Measurements from ENCODE around the gene ZXDA.
"Not testable (repeated sequence)": the region's sequence is repeated elsewhere in the genome, so short reads cannot be mapped to it uniquely, and the experiment has no call there.

ZXDA gene, protein sequence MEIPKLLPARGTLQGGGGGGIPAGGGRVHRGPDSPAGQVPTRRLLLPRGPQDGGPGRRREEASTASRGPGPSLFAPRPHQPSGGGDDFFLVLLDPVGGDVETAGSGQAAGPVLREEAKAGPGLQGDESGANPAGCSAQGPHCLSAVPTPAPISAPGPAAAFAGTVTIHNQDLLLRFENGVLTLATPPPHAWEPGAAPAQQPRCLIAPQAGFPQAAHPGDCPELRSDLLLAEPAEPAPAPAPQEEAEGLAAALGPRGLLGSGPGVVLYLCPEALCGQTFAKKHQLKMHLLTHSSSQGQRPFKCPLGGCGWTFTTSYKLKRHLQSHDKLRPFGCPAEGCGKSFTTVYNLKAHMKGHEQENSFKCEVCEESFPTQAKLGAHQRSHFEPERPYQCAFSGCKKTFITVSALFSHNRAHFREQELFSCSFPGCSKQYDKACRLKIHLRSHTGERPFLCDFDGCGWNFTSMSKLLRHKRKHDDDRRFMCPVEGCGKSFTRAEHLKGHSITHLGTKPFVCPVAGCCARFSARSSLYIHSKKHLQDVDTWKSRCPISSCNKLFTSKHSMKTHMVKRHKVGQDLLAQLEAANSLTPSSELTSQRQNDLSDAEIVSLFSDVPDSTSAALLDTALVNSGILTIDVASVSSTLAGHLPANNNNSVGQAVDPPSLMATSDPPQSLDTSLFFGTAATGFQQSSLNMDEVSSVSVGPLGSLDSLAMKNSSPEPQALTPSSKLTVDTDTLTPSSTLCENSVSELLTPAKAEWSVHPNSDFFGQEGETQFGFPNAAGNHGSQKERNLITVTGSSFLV

DNA sequence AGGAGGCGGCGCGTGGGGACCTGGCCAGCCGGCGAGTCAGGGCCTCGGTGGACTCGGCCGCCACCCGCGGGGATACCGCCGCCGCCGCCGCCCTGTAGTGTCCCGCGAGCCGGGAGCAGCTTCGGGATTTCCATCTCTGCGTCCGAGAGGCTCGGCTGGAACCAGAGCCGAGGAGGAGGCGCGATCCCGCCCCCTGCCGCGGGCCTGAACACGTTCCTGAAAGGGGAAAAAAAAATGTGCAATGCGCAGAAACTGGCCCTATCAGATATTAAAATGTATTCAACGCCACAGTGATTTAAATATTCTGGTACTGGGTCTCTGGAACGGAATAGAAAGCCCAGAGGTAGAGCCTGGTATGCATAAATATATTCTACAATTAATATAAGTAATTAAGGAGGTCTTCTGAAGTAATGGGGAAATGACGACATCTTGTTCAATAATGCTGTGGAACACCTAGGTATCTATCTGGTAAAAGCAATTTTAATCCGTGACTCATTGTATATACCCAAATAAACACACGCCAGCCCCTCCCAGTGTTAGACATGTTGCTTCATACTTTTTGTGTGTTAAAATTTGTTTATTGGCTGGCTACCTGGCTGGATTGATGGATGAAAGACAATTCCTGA lies at the start of gene ZXDA:
Gene ZXDA (minus strand): TSS at position 172 of the 626 bp plus-strand sequence. CDS start 38 bp downstream, at position 134.
- not testable (repeated sequence) for DNase-seq

DNA sequence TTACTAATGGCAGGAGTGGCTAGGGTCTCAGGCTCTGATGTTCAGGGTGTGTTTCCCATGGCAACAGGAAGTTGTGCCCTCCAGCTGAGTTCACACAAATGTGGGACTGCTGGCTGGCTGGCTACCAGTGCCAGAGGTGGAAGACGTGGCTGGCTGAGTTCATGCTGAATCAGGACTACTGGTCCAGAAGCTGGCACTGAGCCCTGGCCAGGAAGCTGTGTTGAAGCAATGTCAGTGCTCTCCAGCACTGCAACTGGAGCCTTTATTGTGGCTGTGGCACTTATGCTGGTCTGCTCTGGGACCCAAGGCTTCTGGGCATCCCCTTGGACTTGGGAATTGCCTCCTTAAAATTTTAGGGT lies 42.0 kb upstream of the ZXDA start:
- no peak for DNase-seq

DNA sequence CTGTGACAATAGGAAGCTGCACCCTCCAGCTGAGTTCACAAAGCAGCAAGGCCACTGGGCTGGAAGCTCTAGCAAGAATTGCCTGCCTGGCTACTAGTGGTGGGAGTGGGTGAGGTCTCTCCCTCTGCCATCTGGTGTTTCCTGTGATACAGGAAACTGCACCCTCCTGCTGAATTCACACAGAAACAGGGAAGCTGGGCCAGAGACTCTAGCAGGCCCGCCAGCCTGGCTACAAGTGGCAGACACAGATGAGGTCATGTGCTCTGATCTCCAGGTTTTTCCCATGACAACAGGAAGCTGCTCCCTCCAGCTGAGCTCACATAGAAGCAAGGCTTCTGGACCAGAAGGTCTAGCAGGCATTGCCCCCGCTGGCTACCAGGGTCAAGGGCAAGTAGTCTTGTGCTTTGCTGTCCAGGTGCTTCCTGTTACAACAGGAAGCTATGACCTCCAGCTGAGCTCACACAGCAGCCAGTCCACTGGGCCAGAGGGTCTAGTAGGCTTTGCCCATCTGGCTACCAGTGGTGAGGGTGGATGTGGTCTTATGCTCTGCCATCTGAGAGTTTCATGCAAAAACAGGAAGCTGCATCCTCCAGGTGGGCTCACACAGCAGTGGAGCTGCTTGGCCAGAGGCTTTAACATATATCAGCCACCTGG lies 41.5 kb upstream of the ZXDA start:
- no peak for DNase-seq

DNA sequence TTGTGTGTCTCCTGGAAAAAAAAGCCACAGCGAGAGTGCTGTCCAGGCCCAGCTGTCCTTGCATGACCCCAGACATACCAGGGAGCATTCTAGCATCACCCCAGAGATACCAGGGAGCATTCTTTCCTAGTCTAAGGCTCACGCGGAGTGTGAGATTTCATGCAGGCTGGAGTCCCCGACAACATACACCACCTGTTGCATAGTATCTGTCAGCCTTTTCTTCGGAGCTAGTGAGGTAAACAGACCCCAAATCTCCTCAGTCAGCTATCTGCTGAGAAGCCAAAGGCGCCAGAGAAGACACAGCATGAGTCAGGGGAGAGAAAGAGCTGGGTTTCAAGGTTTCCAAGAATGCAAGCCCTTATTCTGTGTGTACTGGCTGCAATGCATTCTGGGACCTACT lies 23.1 kb upstream of the ZXDA start:
- no peak for DNase-seq

DNA sequence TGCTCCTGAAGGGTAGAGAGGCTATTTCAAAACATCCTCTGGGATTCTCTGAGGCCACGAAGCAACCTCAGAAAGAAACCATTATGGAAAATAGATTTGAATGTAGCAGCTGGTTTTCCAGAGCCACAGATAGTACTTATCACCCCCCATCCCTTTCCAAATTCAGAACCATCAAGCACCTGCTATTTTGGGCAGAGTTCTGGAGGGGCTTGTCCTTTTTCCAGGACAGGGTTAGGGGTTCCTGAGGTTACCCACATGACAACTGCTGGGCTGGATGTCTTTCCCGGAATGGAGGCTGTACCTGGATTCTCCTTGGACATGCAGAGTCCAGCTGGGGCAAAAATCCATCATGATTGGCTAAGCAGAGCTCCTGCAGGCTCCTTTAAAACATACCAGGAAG lies 22.0 kb upstream of the ZXDA start:
- DNase-seq = no peak

DNA sequence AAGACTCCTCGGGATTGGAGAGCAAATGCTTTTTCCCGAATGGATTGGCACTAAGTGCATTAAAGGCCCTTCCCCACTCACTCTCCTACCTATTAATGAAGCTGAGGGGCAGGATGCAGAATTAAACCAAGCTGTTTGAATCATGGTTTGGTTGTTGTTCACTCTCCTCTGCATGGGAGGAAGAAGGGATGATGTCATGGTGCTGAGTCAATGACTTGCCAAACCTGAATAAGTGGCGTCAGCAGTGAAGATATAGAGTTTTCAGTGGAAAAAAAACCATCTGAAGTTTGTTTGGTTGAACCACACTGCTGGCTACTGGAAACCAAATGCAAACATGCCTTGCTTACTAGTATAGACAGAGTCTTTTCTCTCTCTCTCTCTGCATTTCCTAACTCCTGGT lies 19.8 kb upstream of the ZXDA start:
- no peak for DNase-seq

DNA sequence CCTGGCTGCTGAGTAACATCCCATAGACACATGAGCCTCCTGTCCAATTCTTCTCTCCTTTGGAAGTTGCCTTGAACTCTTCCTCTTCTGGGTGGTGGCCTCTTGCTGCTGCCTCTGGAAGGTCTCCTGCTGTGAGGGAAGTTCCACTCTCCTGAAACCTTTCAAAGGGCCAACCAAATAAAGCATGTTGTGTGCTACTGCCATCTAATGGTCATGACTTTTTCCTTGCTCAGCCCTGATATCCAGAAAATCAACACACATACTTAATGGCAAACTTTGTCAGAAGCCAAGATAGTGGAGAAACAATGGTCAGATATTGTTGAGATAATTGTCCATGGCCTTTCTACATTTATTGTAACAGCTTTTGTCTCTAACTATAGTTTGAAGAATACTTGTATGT lies 19.1 kb upstream of the ZXDA start:
- no peak for DNase-seq

DNA sequence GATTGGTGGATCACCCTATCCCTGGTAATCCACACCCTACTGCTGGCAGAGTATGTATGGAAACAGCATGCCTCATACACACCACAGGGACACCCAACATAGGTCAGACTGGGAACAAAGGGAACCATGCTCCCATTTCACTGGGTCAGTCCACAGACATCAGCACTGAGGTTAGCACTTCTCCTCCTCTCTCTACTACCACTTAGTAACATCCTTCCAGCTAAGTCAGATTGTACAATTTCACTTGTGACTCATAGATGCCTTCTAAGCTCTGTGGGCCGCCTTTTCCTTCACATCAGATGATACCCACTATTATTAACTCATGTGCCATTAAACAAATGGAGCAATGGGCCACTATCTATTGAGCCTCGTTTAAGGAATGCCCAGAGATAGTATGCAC lies 15.5 kb upstream of the ZXDA start:
- no peak for DNase-seq

DNA sequence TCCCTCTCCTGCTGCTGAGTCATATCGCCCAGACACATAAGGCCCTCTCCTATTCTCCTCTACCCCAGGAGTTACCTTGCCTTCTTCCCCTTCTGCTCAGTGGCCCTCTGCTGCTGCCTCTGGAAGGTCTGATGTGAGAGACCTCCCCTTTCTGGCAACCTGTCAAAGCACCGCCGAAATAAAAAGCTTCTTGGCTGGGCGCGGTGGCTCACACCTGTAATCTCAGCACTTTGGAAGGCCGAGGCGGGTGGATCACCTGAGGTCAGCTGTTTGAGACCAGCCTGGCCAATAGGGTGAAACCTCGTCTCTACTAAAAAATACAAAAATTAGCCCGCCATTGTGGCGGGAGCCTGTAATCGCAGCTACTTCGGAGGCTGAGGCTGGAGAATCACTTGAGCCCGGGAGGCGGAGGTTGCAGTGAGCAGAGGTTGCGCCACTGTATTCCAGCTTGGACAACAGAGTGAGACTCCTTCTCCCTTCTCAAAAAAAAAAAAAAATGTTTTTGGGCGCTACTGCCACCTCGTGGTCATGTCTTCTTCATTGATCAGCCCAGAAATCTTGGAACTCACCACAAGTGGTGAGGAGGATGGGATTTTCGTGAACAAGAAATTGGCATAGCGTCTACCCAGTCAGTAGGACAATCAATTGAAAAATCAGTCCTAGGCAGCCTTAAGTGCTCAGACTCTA lies 8.6 kb upstream of the ZXDA start:
- no peak for DNase-seq

DNA sequence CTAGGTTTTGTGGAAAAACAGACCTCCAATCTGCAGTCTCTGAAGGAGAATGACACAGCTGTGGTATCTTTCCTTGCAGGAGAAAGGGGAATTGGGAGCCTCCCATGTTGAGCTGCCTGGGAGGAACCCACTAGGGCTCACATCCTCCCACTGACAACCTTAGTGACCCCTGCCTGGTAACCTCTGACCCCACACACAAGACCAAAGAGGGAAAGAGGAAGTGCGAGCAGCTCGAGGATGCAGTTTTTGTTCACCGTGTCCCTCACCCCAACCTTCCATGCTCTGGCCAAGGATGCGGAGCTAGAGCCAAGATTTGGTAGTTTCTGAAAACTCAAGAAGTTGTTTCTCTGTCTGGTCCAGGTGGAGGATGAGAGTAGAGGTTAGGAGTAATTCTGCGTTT lies 5.4 kb upstream of the ZXDA start:
- DNase-seq = no peak

DNA sequence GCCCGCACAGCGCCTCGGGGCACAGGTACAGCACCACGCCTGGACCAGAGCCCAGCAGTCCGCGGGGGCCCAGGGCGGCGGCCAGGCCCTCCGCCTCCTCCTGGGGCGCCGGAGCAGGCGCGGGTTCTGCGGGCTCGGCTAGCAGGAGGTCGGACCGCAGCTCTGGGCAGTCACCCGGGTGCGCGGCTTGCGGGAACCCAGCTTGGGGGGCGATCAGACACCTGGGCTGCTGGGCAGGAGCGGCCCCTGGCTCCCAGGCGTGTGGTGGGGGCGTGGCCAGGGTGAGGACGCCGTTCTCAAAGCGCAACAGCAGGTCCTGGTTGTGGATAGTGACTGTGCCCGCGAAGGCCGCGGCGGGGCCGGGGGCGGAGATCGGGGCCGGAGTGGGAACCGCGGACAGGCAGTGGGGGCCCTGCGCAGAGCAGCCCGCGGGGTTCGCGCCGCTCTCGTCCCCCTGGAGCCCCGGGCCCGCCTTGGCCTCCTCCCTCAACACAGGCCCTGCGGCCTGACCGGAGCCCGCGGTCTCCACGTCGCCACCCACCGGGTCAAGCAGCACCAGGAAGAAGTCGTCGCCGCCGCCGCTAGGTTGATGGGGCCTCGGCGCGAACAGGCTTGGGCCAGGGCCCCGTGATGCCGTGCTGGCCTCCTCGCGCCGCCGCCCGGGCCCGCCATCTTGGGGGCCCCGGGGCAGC lies 517 bp downstream of the ZXDA start:
- DNase-seq = peak; percentile 42

DNA sequence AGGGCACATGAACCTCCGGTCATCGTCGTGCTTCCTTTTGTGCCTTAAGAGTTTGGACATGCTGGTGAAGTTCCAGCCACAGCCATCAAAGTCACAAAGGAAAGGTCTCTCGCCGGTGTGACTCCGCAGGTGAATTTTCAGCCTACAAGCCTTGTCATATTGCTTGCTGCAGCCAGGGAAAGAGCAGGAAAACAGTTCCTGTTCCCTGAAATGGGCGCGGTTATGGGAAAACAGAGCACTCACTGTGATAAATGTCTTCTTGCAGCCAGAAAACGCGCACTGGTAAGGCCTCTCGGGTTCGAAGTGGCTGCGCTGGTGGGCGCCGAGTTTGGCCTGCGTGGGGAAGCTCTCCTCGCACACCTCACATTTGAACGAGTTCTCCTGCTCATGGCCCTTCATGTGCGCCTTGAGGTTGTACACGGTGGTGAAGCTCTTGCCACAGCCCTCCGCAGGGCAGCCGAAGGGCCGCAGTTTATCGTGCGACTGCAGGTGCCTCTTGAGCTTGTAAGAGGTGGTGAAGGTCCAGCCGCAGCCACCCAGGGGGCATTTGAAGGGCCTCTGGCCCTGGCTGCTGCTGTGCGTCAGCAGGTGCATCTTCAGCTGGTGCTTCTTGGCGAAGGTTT lies 1.2 kb downstream of the ZXDA start:
- not testable (repeated sequence) for DNase-seq

DNA sequence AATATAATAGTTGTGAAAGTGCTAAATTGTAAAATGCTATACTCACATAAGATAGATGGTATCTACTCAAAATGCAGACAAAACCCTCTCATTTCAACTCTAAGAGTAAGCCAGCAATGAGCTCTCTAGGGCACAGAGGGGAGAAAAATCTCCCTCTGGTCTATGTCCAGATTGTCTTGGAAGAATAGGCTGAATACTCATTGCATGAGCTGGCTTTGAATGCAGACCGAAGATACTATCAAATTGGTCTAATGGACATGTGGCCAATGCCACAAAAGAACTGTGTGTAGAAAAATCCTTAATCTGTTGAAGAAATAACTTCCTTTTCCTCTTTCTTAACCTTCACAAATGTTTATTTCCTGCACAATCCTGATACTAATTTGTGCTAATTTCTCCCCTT lies 3.5 kb downstream of the ZXDA start:
- DNase-seq = no peak

DNA sequence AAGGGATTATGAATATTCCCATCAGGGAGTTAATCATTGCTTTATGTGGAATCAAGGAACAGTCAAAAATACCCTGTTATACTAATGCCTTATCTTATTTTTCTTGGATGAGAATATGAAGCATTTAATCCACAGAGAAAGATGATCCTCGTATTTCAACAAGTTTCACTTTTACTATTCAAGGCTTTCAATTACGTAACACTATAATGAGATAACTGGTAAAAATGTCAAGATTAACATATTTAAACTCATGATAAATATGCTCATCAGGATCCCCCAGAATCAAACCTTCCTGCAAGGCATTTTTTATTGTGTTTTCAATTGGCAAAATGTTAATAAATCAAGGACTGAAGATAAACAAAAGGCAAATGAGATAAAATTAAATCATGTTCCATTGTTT lies 5.1 kb downstream of the ZXDA start:
- no peak for DNase-seq

DNA sequence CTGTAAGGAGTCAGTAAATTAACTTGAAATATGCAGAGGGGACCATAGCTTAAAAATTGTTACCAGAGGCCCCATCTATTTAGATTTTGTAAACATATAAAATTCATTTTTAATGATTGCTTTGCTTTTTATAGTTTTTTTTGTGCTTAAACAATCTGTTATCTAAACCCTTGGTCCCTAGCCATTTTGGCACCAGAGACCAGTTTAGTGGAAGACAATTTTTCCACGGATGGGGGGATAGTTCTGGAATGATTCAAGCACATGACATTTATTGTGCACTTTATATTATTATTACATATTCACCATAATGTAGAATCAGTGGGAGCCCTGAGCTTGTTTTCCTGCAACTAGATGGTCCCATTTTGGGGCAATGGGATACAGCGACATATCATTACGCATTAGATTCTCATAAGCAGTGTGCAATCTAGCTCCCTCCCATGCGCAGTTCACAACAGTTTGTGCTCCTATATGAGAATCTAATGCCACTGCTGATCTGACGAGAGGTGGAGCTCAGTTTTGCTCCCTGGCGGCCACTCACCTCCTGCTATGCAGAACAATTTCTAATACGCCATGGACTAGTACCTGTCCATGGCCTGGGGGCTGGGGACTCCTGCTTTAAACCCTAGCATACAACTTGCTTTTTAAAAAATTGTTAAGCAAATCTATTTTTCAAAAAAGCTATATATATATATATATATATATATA lies 5.9 kb downstream of the ZXDA start:
- no peak for DNase-seq

DNA sequence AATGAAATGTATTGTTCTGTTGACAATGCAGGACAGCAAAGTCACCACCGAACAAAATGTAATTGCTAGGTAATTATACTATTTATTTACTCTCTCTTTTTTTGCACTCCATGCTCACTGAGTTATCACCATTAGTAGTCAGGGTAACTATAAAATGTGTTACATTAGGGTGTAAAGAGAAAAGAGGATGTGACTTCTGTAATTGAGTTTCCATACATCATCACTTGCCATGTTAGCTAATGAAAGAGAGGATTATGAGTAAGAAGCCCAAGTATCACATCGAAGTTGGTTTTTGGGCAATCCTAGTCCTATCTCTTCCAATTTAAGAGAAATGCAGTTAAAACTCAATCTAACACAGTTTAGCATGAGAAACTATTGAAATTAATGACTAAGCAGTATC lies 7.6 kb downstream of the ZXDA start:
- DNase-seq = no peak

DNA sequence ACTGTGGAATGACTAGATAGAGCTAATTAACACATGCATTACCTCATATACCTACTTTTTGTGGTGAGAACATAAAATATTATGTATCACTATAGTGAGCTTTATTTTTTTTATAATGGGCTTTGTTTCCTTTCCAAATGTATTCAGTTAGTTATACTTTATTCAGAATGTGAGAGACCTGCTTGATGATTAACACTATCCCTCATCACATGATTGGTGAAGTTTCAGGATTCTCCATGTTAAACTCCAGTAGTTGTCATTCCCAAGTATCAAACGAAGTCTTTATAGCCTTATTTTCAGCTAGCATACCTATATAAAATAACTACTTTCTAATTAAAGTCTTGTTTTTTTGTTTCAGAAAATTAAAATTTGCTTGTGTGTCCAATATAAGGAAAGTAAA lies 8.8 kb downstream of the ZXDA start:
- DNase-seq = no peak

DNA sequence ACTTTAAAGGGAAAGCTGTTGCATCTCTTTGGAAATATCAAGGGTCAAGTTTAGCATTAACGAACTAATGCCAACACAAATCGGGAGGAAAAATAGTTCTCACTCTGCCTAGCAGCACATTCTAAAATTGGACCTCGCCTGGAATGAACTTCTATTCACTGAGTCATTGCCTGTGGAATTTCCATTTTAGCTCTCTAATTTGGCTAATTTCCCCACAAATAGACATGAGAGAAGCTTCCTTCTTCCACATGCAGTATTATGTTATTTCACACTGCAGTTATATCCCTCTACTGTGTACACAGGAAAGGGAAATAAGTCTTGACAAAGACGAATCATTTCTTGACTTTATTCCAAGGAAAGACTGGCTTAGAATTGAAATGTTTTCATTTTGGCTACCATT lies 9.3 kb downstream of the ZXDA start:
- DNase-seq = no peak

DNA sequence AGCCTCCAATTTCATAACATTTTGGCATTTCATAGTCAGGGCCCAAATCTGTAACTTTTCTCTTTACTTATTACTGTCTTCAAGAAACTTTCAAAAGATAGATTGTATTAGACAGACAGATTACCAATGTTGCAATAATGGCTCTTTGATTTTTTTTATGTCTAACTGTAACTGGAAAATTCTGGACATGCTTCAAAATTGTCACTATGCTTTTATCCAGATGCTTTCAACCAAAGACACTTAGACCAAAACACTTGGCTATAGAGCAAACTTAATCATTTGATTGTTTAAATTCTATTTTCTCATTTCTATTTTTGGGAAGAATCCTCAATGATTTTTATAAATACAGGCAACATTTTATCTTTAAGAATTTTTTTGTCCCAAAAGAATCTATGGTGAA lies 10.4 kb downstream of the ZXDA start:
- DNase-seq = no peak

DNA sequence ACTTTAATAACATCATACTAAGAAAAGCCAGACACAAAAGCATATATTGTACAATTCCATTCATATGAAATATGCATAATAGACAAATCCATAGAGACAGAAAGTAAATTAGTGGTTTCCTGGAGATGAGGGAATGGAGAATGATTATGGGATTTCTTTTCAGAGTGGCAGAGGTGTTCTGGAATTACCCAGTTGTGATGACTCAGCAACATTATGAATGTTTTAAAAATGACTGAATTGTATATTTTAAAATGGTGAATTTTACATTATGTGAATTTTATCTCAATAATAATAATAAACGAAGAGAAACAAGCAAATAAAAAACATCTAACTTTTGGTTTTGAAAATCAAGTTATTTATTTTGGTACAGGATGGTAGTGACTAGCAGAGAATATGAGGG lies 11.2 kb downstream of the ZXDA start:
- DNase-seq = no peak

DNA sequence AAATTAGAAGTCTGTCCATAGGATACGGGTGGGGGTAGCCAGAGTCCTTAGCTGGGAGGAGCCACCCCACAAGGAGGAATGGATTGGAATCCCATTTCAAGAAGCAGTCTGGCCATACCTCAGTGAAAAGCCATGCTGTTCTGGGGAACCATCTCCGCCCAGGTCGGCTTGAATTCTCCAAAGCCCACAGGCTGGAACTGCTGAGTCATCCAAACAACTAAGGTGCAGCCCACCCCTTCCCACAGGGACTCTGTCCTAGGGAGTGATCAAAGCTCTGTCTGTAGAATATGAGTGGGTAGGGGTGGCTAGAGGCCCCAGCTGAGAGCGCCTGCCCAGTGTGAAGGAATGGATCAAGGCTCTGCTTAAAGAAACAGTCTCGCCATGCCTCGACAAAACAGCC lies 38.8 kb downstream of the ZXDA start:
- no peak for DNase-seq

Data from left hindlimb (tissue), 1 donor.